Right cardiac atrium (tissue), 5 donors: ENCODE measurements around the gene ANKS1A. TPM values are rescaled to one million over a fixed set of nuclear protein-coding genes. Genes with fewer than 3 reads are reported as not detected.
"Not testable (repeated sequence)": the region's sequence is repeated elsewhere in the genome, so short reads cannot be mapped to it uniquely, and the experiment has no call there.

Experiments used
- ATAC-seq, 2 donors: fragments of 200-7000 bp; cut with Tn5 transposase; one replicate each; pipeline versions ENCODE4 v1.8.0 to v1.9.1; 2020; ENCODE audit warnings: moderate library complexity in 2 of 2, mild to moderate bottlenecking in 1 of 2
- DNase-seq, 3 donors: peaks; one replicate each; pipeline ENCODE4 v3.0.0-alpha.2; 2020
- H3K27ac ChIP-seq: one replicate; pipeline ENCODE4 v1.5.1; 2013; ENCODE audit warnings: mild to moderate bottlenecking, low read length, control low read depth, moderate library complexity
- H3K27me3 ChIP-seq: one replicate; pipeline ENCODE4 v1.6.1; 2013; ENCODE audit not compliant: control insufficient read depth, insufficient read depth
- H3K4me1 ChIP-seq: one replicate; pipeline ENCODE4 v1.6.1; 2013; ENCODE audit warnings: low read length; ENCODE audit not compliant: control insufficient read depth, insufficient read depth
- H3K4me3 ChIP-seq: one replicate; pipeline ENCODE4 v1.5.1; 2013; ENCODE audit warnings: low read length, control low read depth
- H3K9me3 ChIP-seq: one replicate; pipeline ENCODE4 v1.6.1; 2013; ENCODE audit warnings: low read length; ENCODE audit not compliant: control insufficient read depth
- WGBS: extraction: QIAGEN DNeasy Blood & Tissue Kit; methylation state at CpG from one replicate; pipeline ENCODE4 v1.1.7; 2013; 5-methylcytosine and 5-hydroxymethylcytosine counted together
- intact Hi-C, 4 donors: fragments of 100-400 bp; cut with DNase I; formaldehyde crosslinking; loops; one replicate each; pipeline versions ENCODE4 v1.11.0 to v1.14.0; 2022 to 2023
- polyA plus RNA-seq: library from polyadenylated mRNA; stranded (reverse); fragments of 200-250 nt; gene quantifications from one replicate; pipeline ENCODE4 v1.2.3, GENCODE V29; 2013
- total RNA-seq, 4 donors: library from RNA; stranded (reverse); fragmentation: NEBNext Ultra II Directional; extraction: Animal tissue kit (Norgen Biotek cat#: 25700); gene quantifications; one replicate each; pipeline ENCODE4 v1.2.1, GENCODE V29; 2021
- donor health status: healthy with polysubstance abuse.
- donor health status: DM: no; HTN: yes; CAD: no.
- donor health status: DM: no; HTN: no; CAD: no.
- donor health status: DM: no; HTN: yes; CAD: no; lungs with severe emphysema.
- donor health status: DM: yes; HTN: yes; CAD: no.

ANKS1A gene
- total and polyA plus RNA-seq, 5 donors, result 11.5 to 28.5 (median 27.1) TPM

DNA sequence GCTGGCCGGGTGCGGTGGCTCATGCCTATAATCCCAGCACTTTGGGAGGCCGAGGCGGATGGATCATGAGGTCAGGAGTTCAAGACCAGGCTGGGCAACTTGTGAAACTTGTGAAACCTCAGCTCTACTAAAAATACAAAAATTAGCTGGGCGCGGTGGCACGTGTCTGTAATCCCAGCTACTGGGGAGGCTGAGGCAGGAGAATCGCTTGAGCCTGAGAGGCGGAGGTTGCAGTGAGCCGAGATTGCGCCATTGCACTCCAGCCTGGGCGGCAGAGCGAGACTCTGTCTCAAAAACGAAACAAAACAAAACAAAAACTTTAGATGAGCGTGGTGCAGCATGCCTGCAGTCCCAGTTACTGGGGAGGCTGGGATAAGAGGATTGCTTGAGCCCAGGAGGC is 3.2 kb upstream of the ANKS1A start:
- 93% methylated on average over 15 of the region's 15 CpGs for WGBS
- intact Hi-C loops, result loop anchor here in 1 of 4 donors (5.0 kb wide), 1 partner anchor 71 kb away; no protein-coding TSS in a partner anchor
- not testable (repeated sequence) for H3K4me1 ChIP-seq

GRCh38 chr6:34887753-34888513 is 1.1 kb upstream of the ANKS1A start, which contains the start of gene TAF11:
TAF11 (minus strand) TSS chr6:34888042; CDS start chr6:34887957, 85 bp downstream.
- intact Hi-C loops, result loop anchor here in 1 of 4 donors (5.0 kb wide), 1 partner anchor 69 kb away; no protein-coding TSS in a partner anchor
- peak within 1 kb of the TSS; percentile 85 for H3K27ac ChIP-seq
- H3K9me3 ChIP-seq, result no peaks in the 10 kb centered on the region
- ATAC-seq (peak; percentile 95), DNase-seq (peak; percentile 94 to 98 (median 96))
- no peaks in the 10 kb centered on the region for H3K27me3 ChIP-seq
- H3K4me3 ChIP-seq, result peak within 1 kb of the TSS; percentile 73
- WGBS, result under 1% methylated on average over 43 of the region's 43 CpGs
- H3K4me1 ChIP-seq, result no peaks in the 10 kb centered on the region

More for the DNA sequence above, 3.2 kb upstream of the ANKS1A start:
- DNase-seq, H3K4me3 ChIP-seq, ATAC-seq, H3K27ac ChIP-seq, H3K9me3 ChIP-seq, H3K27me3 ChIP-seq: not testable (repeated sequence)

DNA sequence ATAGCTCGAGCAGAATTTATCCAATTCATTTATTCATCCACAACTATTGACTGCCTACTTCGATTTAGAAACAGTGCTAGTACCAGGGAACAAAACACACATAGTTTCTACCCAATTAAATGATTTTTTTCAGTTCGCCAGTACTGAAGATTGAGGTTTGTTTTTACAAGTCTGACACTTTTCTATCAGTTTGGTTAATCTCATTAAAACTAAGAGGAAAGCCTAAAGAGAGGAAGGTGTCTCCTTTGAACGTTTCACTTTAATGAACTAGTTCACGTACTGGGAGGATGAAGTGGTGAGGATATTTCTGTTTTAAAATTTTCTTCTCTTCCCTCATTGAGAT is 570 bp upstream of the ANKS1A start:
- peak overlapping the region; percentile 76 for H3K27ac ChIP-seq
- DNase-seq, result no peak
- WGBS, result 1% methylated on average over 5 of the region's 5 CpGs
- H3K9me3 ChIP-seq, result no peaks in the 10 kb centered on the region
- intact Hi-C loops, result loop anchor here in 1 of 4 donors (5.0 kb wide), 1 partner anchor 69 kb away; no protein-coding TSS in a partner anchor
- peak overlapping the region; percentile 73 for H3K4me3 ChIP-seq
- no peak for ATAC-seq
- no peaks in the 10 kb centered on the region for H3K27me3 ChIP-seq
- H3K4me1 ChIP-seq, result no peaks in the 10 kb centered on the region

DNA sequence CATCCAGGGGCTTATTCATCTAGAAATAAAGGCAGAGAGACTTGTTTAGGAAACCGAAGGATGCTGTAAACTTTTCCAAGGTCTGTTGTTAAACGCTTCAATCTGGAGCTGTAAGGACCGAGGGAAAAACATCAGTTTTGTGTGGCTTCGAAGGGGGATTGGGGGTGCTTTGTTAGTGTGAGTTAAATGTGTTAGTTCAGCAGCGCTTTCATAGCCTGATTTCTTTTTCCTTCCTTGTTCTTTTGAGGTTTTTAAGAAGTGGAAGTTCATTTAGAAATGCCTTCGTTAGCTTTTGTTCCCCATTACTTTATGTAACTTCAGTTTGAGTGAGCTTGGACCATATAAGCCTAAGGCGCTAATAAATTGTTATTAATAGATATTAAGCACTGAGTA is 1.5 kb downstream of the ANKS1A start:
- Histone ChIP-seq H3K27ac (no peak overlapping the region), H3K4me1 (no peaks in the 10 kb centered on the region), H3K9me3 (no peaks in the 10 kb centered on the region), H3K27me3 (no peaks in the 10 kb centered on the region), H3K4me3 (peak overlapping the region; percentile 73)
- no peak for DNase-seq
- no peak for ATAC-seq
- intact Hi-C loops, result no loop called here
- WGBS, result 49% methylated on average over 7 of the region's 7 CpGs

DNA sequence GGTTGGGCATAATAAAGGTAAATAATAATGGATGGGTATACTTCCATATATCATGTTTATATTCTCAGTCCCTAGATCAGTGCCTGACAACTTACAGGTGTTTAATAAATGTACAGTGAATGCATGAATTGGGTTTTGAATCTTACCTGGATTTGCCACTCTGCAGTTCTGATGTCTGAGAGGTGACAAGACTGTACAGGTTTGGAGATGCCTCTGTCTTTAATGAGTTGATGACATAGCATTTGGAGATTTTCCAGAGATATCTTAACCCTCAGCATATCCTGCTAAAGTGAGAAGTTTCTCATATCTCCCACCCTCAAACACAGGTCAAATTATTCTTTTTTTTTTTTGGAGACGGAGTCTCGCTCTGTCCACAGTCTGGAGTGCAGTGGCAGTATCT is 2.2 kb downstream of the ANKS1A start:
- Histone ChIP-seq H3K27ac (no peak overlapping the region), H3K4me1 (no peaks in the 10 kb centered on the region), H3K9me3 (no peaks in the 10 kb centered on the region), H3K4me3 (peak overlapping the region; percentile 73), H3K27me3 (no peaks in the 10 kb centered on the region)
- ATAC-seq (no peak), DNase-seq (no peak)
- WGBS, result 90% methylated on average over 2 of the region's 2 CpGs
- intact Hi-C loops, result no loop called here

- no peaks in the 10 kb centered on the region for H3K27me3 ChIP-seq
- DNase-seq, result no peak
- H3K4me3 ChIP-seq, result no peak overlapping the region
- peaks cover 3% of the 10 kb centered on the region for H3K4me1 ChIP-seq
- ATAC-seq, result no peak
- H3K27ac ChIP-seq, result no peak overlapping the region
- intact Hi-C loops, result no loop called here
- H3K9me3 ChIP-seq, result no peaks in the 10 kb centered on the region
- 80% methylated on average over 1 of the region's 1 CpG for WGBS
These were observed 5.6 kb downstream of the ANKS1A start for GRCh38 chr6:34894693-34895092.

GRCh38 chr6:34897130-34897529 is 8.1 kb downstream of the ANKS1A start:
- DNase-seq, result no peak
- no peaks in the 10 kb centered on the region for H3K27me3 ChIP-seq
- ATAC-seq, result no peak
- H3K27ac ChIP-seq, result no peak overlapping the region
- WGBS, result 46% methylated on average over 1 of the region's 1 CpG
- no peaks in the 10 kb centered on the region for H3K9me3 ChIP-seq
- no peak overlapping the region for H3K4me3 ChIP-seq
- H3K4me1 ChIP-seq, result peaks cover 3% of the 10 kb centered on the region
- intact Hi-C loops, result no loop called here

- DNase-seq (no peak), ATAC-seq (no peak)
- H3K4me3 ChIP-seq, result no peak overlapping the region
- H3K27me3 ChIP-seq, result no peaks in the 10 kb centered on the region
- peaks cover 3% of the 10 kb centered on the region for H3K4me1 ChIP-seq
- no peaks in the 10 kb centered on the region for H3K9me3 ChIP-seq
- no peak overlapping the region for H3K27ac ChIP-seq
- WGBS, result 92% methylated on average over 1 of the region's 1 CpG
- intact Hi-C loops, result no loop called here
These were observed 8.7 kb downstream of the ANKS1A start for GRCh38 chr6:34897716-34898115.

DNA sequence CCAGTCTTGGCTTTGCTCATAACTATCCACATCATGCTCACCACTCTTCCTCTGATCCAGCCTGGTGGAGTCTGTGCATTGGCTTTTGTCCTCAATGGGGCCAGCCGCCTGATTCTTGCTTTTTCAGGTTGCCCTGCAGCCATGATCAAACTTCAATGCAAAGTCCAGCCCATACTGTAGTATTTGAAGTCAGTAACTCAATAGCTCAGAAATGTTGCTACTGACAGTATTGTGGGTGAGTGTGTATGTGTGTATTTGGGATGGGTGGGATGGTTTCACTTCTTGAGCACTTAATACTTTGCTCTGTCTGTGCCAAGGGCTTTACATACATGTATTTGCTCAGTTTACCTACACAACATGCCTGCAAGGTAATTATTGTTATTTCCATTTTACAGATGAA is 10.7 kb downstream of the ANKS1A start:
- intact Hi-C loops, result loop anchor here in 2 of 4 donors (10.0 kb wide), 1 partner anchor 55 kb away; no protein-coding TSS in a partner anchor
- WGBS, result 96% methylated on average over 1 of the region's 1 CpG
- not testable (repeated sequence) for H3K4me3 ChIP-seq, H3K4me1 ChIP-seq, H3K9me3 ChIP-seq, ATAC-seq, H3K27ac ChIP-seq, DNase-seq, H3K27me3 ChIP-seq

- H3K27ac ChIP-seq, result no peak overlapping the region
- no peaks in the 10 kb centered on the region for H3K27me3 ChIP-seq
- DNase-seq (no peak), ATAC-seq (no peak)
- no peaks in the 10 kb centered on the region for H3K9me3 ChIP-seq
- no peak overlapping the region for H3K4me3 ChIP-seq
- WGBS, result 78% methylated on average over 4 of the region's 4 CpGs
- H3K4me1 ChIP-seq, result peaks cover 3% of the 10 kb centered on the region
- intact Hi-C loops, result loop anchor here in 2 of 4 donors (10.0 kb wide), 1 partner anchor 54 kb away; no protein-coding TSS in a partner anchor
These were observed 11.4 kb downstream of the ANKS1A start for GRCh38 chr6:34900321-34901031.

- ATAC-seq, result no peak
- Histone ChIP-seq H3K9me3 (no peaks in the 10 kb centered on the region), H3K27ac (no peak overlapping the region), H3K27me3 (no peaks in the 10 kb centered on the region), H3K4me1 (peaks cover 7% of the 10 kb centered on the region), H3K4me3 (no peak overlapping the region)
- WGBS, result 97% methylated on average over 5 of the region's 5 CpGs
- intact Hi-C loops, result loop anchor here in 2 of 4 donors (10.0 kb wide), 1 partner anchor 53 kb away; no protein-coding TSS in a partner anchor
- no peak for DNase-seq
These were observed 12.9 kb downstream of the ANKS1A start for GRCh38 chr6:34901930-34902329.
